Stimulated activated CD8-positive, alpha-beta memory T cell treated with anti-CD3 and anti-CD28 coated beads, Interleukin-4, amount 100 ng/mL, for 4 hours (primary cell): Measurements from ENCODE around the gene RNF126.
"Not testable (repeated sequence)": the region's sequence is repeated elsewhere in the genome, so short reads cannot be mapped to it uniquely, and the experiment has no call there.

Experiments
- DNase-seq, 2 donors: peaks; one replicate each; pipeline ENCODE4 v3.0.0-alpha.2; 2020; ENCODE audit warnings: low read depth in 2 of 2, low spot score in 1 of 2

Gene RNF126

GRCh38 chr19:613732-614567 lies 49.1 kb downstream of the RNF126 start:
- DNase-seq = no peak

GRCh38 chr19:612941-613340 lies 50.1 kb downstream of the RNF126 start:
- no peak for DNase-seq

- DNase-seq = peak in 1 of 2 donors; percentile 54
Observed at GRCh38 chr19:611481-611868, 51.5 kb downstream of the RNF126 start.

GRCh38 chr19:610801-611480 lies 52.1 kb downstream of the RNF126 start:
- DNase-seq = peak in 1 of 2 donors; percentile 32

GRCh38 chr19:610071-610800 lies 52.8 kb downstream of the RNF126 start:
- DNase-seq = no peak

- no peak for DNase-seq
Observed at GRCh38 chr19:609004-609346, 54.0 kb downstream of the RNF126 start.

- no peak for DNase-seq
Observed at GRCh38 chr19:608155-609003, 54.6 kb downstream of the RNF126 start.

GRCh38 chr19:607301-608154 lies 55.5 kb downstream of the RNF126 start:
- DNase-seq = no peak

GRCh38 chr19:605061-605971 lies 57.7 kb downstream of the RNF126 start:
- not testable (repeated sequence) for DNase-seq

- no peak for DNase-seq
Observed at GRCh38 chr19:604355-604754, 58.7 kb downstream of the RNF126 start.

- not testable (repeated sequence) for DNase-seq
Observed at GRCh38 chr19:603779-604178, 59.2 kb downstream of the RNF126 start.

- not testable (repeated sequence) for DNase-seq
Observed at GRCh38 chr19:603302-603639, 59.7 kb downstream of the RNF126 start.

GRCh38 chr19:602391-603301 lies 60.4 kb downstream of the RNF126 start:
- no peak for DNase-seq

GRCh38 chr19:601790-602189 lies 61.2 kb downstream of the RNF126 start:
- DNase-seq = no peak

- DNase-seq = no peak
Observed at GRCh38 chr19:601310-601709, 61.7 kb downstream of the RNF126 start.
